GM21528 (cell line): ENCODE data around the gene DAPK1.
"Not testable (repeated sequence)": the region's sequence is repeated elsewhere in the genome, so short reads cannot be mapped to it uniquely, and the experiment has no call there.

Experiments
- ATAC-seq: cut with Tn5 transposase; IDR thresholded peaks from one replicate; pipeline ENCODE4 v1.9.1; 2021; ENCODE audit warnings: mild to moderate bottlenecking, moderate library complexity; ENCODE audit not compliant: unreplicated experiment, low FRiP score

DAPK1 gene

DNA sequence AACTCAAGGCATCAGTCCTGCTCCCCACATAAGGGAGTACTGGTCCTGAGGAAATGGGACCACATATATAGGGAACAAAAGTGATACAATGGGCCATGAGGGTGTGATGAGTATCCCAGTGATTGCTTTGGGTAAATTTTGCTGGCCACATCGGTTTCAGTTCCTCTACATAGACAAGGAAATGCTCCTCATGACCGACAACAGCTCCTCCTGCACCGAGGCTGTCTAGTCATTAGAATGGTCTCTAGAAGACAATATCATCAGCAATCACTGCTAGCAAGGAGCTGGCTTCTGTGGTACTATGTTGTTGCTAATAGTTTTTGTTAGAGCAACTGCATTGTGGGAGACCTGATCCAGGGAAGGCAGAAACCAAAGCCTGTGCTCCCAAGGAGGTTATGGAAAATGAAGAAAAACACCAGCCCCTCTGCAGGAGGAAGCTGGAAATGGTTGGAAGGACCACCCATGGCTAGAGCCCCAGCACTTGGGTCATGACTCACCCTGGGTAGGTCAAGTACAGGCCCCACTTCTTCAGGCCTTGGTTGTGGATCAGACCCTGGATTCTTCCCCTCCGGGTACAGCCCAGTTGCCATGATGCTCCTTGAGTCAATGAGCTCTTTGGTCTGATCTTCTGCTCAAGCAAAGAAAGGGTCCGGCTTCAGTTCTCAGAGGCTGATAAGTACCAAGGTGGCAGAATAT is 224.9 kb downstream of the DAPK1 start:
- ATAC-seq = no peak

DNA sequence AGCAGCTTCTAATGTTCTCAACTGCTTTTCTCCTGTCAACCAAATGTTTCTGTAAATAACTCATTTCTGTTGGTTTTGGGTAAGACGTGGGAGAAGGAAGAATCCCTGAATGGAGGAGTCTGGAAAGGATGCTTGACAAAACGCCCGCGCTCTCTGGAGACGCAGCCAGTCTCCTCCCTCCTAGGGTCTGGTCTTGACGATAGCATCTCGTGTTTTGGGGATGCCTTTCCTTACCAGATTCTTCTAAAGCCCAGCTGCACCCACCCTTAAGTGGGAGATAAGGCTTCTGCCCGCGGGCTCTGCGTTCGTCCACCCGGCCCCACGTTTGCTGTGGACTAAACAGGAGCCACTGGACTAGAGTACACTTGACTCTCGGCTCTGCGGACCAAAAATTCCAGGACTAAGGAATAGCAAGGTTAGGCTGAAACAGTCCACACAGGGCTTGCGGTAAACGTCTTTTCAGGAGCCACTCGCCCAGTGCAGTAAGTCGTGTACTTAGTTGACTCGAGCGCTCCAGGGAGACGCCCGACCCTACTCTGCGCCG is 227.8 kb downstream of the DAPK1 start:
- ATAC-seq = no peak

DNA sequence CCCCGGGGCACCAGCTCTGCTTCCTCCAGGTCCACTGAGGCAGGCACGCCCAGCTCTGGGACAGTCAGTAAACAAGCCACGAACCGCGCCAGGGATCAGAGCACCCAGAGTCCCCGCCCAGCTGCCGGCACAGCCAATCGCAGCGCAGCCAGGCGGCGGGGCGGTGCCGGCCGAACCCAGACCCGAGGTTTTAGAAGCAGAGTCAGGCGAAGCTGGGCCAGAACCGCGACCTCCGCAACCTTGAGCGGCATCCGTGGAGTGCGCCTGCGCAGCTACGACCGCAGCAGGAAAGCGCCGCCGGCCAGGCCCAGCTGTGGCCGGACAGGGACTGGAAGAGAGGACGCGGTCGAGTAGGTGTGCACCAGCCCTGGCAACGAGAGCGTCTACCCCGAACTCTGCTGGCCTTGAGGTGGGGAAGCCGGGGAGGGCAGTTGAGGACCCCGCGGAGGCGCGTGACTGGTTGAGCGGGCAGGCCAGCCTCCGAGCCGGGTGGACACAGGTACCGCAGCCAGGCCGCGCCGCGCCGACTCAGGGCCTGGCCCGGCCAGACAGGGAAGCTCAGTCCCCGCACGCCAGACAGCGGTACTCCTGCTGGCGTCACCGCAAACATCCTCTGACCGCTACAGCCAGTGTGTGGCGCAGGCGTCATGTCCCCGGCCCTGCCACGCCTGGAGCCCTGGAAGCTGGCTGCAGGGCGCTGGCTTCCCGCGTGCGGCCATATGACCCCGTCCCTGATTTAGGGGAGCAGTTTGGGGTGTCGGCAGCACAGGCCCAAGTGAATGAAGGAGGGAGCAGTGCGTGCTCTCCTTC is 228.4 kb downstream of the DAPK1 start, which contains the start of gene CTSL:
Gene CTSL, plus strand, starts transcription at position 220 of the 810 bp plus-strand sequence. CDS start 1,485 bp downstream, outside the sequence.
- no peak for ATAC-seq

DNA sequence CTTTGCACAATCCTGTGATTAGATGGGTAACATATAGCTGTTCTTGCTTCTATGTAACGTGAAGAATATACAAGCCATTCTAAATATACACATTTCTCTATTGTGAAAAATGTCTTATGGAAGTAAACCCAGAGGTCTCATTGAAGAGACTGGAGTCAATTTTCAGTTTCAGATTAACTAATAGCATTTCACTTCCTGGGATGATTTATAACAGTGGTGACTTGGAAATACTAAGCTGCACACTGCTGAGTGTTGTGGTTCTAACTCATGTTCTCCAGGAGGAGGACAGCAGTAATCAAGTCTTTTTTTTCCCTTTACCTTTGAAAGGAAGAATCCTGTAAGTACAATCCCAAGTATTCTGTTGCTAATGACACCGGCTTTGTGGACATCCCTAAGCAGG is 231.6 kb downstream of the DAPK1 start:
- no peak for ATAC-seq

DNA sequence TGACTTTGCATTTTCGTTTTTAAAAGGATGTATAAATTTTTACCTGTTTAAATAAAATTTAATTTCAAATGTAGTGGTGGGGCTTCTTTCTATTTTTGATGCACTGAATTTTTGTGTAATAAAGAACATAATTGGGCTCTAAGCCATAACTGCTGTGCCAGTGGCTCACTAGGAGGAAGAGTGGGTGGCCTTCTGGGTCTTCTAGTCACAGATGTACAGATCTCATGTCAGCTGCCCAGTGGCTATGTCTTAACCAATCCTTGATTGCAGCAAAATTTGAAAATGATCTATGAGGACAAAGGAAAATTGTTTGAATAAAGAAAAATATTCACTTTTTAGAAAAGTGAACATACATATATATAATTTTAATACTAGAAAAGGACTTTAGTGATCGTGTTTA is 233.7 kb downstream of the DAPK1 start:
- no peak for ATAC-seq

DNA sequence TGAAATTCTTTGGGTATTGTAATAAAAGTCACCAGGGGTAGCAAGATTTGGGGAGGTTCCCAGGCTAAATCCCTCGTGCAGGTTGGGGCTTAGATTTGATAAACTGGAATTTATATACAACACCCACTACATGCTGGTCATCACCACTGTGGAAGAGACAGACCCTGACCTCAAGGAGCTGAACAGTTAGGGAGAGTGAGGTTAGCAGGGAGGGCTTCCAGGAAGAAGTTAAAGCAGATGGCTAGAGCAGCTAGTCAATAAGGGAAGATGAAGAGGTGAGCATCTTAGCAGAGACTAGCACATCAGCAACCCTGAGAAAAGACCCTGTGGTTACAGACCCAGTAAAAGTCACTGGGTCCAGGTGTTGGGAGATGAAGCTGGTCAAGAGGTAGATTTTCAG is 234.7 kb downstream of the DAPK1 start:
- ATAC-seq = no peak

DNA sequence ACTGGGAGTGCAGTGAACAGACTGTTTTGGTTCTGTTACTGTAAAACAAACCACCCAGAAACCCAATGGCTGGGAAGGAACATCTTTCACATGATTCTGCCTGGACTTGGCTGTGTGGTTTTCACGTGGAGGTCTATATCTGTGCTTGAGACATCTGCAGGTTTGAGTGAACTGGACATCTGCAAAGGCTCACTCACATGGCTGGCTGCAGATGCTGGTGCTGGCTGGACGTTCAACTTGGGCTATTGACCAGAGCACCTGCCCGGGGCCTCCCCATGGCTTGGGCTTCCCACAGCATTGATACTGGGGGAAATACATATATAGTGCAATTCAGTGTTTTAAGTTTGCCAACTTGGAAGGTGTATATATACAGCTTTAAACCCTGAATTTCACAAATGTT is 235.1 kb downstream of the DAPK1 start:
- no peak for ATAC-seq

DNA sequence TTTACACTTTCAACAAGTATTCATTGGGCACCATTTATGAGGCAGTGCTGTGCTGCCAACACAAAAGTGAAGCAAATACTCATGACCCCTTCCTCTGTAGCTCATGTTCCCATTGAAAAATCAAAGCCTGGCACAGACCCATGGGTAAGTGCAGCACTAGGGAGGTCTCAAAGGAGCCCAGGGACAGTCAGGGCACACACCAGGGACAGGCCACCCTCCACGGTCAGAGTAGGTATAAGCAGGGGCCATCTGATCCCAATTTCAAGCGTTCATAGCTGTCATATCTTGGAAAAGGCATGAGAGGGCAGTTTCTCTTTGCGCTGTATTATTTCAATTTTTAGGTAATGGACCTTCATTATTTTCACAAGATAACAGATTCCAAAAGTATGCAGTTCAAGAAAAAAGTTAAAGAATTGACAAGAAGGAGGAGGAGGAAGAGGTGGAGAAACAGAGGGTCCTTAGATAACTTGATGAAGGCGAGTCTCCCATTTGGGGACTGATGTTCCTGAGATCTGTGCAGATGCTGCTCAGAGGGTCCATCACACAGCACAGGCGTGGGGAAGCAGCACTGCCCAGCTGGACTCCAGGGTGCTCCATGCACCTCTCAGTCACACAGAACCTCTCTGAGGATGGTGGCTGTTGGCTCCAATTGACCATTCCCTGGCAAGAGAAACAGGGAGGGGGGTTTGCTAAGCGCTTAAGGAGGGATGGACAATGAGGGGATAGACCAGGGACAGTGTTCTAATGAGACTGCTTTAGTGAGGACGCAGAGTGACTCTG is 235.8 kb downstream of the DAPK1 start:
- no peak for ATAC-seq

DNA sequence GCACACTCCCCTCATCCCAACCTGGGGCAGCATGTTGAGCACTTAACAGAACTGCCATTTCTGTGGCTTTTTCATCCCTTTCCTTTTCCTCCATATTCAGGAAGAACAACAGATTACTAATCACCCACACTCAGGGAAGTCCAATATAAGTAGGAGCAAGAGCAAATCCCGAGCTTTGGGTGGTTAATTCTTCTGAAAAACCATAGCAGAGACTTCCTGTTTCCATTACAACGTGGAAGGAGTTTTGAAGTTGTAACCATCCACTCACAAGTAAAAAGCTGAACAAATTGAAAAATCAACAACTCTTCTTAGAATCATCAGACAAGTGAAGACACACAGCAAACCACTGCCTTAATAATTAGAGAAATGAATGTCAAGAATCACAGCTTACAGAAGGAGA is 236.4 kb downstream of the DAPK1 start:
- no peak for ATAC-seq

DNA sequence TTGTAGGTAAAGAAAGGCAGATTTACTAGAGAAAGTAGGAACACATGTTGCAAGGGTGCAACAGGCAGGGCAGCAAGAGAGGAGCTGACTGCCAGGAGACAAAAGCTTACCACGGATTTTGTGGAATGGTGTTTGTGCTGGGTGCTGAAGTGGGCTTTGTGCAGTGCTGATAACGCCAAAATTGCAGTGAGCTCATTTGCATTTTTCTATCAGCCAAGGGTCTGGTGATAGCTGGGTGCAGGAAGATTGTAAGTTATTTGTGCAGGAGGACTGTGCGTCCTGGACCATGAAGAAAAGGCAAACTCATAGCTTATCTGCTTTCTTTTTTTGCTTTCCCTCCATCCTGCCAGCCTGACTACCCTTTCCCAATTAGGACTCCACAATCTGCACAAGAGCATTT is 241.9 kb downstream of the DAPK1 start:
- ATAC-seq = no peak

DNA sequence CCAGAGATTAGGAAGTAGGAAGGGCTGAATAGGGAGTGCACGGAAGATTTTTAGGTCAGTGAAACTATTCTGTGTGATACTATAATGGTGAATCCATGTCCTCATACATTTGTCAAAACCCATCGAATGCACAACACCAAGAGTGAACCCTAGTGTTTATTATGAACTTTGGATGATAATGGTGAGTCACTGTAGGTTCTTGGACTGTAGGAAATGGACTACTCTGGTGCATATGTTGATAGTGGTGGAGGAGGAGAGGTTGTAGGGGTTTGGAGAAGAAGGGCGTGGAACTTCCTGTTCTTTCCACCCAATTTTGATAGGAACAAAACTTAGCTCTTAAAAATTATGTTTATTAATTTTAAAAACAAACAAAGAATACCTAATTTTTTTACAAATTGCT is 242.5 kb downstream of the DAPK1 start:
- no peak for ATAC-seq

DNA sequence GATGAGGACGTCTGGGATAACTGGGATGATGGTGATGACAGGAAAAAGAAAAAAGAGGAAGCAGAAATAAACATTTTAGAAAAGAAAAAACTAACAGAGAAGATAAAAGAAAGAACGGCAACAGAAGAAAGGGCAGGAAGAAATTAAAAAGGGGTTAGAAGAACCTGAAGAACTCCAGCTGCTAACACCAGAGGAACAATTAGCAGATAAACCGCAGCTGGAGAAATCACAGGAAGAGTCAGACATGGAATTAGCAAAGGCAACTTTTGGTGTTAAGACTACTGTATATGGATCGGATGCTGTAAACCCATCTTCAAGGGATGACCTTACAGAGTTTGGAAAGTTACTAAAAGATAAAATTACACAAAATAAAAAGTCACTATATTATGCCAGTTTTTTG is 243.7 kb downstream of the DAPK1 start:
- no peak for ATAC-seq

DNA sequence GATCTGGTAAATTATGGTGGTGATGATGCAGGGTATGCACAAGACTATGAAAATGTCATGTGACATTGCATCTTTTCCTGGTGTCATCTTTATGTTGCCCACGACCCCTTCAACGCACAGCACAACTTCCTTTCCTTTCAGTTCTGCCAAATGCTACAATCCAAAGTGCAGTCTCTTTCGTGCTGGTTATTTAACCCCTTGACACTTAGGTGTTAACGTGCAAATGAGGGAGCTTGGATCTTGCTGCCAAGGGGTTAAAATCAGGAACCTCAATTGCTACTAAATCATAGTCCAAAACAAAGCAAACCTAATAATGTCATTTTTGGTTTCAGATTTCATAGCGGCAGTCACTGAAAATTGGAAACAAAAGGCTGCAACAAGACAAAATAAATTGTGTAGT is 244.2 kb downstream of the DAPK1 start:
- no peak for ATAC-seq

DNA sequence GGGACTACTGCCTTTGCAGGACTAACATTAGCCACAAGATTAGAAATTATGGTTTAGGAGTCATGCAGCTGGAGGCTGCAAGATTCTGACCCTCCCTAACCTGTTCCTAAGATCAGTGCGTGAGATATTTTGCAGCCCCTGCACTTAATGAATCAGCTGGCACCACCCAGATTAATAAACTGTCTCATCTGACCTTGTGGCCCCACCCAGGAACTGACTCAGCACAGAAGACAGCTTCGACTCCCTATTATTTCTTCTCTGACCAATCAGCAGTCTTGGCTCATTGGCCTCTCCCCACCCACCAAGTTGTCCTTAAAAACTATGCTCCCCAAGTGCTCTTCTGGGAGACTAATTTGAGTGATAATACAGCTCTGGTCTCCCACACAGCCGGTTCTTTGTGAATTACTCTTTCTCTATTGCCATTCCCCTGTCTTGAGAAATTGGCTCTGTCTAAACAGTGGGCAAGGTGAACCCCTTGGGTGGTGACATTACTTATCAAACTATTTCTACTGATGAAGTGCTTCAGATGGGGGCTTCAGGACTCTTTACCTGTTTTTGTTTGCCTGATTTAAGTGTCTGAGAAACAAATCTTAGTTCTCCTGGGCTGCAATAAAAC is 245.3 kb downstream of the DAPK1 start:
- ATAC-seq = no peak

DNA sequence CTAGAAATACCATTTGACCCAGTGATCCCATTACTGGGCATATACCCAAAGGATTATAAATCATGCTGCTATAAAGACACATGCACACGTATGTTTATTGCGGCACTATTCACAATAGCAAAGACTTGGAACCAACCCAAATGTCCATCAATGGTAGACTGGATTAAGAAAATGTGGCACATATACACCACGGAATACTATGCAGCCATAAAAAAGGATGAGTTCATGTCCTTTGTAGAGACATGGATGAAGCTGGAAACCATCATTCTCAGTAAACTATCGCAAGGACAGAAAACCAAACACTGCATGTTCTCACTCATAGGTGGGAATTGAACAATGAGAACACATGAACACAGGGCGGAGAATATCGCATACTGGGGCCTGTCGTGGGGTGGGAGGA is 246.6 kb downstream of the DAPK1 start:
- ATAC-seq = not testable (repeated sequence)

DNA sequence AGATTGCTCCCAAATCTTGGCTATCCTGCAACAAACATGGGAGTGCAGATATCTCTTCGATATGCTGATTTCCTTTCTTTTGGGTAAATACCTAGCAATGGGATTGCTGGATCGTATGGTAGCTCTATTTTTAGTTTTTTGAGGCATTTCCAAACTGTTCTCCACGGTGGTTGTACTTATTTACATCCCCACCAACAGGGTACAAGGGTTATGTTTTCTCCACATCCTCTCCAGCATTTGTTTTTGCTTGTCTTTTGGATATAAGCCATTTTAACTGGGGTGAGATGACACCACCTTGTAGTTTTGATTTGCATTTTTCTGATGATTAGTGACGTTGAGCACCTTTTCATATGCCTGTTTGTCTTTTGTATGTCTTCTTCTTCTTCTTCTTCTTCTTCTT is 248.5 kb downstream of the DAPK1 start:
- ATAC-seq = no peak

DNA sequence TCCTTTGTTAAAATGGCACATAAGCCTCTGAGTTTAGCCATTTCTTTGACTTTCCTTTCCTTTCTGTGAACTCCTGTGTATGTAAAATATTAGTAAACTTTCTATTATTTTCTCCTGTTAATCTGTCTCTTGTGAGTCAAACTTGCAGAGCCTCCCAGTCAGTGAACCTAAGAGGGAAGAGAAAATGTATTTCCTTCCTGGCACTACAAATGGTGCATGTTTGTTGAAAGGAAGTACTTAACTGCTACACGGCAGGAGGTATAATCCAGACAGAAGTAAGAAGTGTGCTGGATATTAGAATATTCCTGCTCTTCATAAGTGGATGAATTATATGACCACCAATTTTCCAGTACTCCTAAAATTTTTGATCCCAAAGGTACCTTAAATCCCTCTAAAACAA is 251.2 kb downstream of the DAPK1 start:
- no peak for ATAC-seq

DNA sequence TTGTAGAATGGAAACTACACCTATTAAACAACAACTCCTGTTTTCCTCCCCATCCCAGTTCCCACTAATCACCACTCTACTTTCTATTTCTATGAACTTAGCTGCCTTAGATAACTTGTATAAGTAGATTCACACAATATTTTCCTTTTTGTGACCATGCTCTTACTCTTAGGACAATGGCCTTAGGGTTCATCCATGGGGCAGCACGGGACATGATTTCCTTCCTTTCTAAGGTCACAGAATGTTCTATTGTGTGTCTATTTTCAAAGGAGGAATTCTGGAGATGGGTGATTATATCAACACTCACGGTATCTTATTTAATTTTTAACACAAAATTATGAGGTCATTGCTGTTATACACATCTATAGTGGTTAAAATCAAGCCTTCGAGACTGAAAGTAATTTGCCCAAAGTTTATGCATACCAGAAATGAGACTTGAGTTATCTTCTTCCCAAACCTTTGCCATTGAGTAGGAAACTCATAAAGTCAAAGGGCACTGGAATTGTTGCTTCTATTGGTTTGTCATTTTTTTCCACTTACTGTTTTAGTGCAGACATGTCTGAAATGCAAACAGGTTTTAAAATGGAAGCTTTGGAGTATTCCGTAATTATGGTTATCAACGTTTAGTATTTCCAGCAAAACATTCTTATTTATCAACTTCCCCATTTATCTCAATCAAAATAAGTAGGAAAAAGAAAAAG is 251.8 kb downstream of the DAPK1 start:
- ATAC-seq = no peak

DNA sequence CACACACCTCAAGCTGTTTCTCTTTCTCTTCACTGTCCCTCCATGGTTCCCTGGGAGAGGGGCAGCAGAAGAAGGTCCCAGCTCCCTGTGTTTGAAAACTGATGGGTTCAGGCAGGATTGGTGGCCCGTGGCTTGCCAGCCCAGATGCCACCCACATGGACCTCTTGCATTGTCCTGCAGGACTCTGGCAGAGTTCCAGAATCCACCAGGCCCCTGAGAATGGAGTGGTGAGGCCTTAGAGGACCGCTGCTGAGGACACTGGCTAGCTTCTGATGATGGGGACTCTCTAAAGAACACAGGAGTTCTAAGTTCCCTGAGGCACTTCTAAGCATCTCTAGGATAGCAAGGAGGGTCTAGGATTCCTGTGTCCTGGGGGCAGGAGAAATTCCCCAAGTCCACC is 253.1 kb downstream of the DAPK1 start:
- no peak for ATAC-seq

DNA sequence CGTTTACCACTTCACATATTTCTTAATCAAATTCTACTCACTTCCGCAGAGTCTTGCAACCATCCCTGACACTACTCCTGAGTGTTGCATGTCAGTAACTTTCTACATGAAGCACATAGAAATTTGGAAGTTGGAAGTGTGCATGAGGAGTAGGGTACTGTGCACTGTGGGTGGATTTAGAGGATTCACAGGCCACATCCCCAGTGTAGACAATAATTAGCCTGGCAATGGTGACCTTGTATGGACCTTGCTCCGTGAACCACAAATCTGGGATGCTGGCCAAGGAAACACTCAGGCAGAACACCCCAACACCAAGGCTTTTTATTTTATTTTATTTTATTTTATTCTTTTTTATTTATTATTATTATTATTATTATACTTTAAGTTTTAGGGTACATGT is 253.8 kb downstream of the DAPK1 start:
- no peak for ATAC-seq
